H9 (cell line): ENCODE measurements around the gene RHEBL1. TPM values are rescaled to one million over a fixed set of nuclear protein-coding genes. Genes with fewer than 3 reads are reported as not detected.

Experiments used
- DNase-seq: peaks from one replicate; pipeline ENCODE4 v3.0.0-alpha.2; 2017
- H2AFZ ChIP-seq: one replicate; pipeline ENCODE4 v1.6.1; 2013; ENCODE audit warnings: mild to moderate bottlenecking, low read length, control low read depth, moderate library complexity
- H2AK5ac ChIP-seq: 2 replicates; pipeline ENCODE4 v1.6.1; 2013; ENCODE audit warnings: low read length, control low read depth, mixed read lengths; ENCODE audit not compliant: insufficient read length
- H2BK120ac ChIP-seq: one replicate; pipeline ENCODE4 v1.6.1; 2013; ENCODE audit warnings: low read depth, mild to moderate bottlenecking, low read length, control low read depth, inconsistent platforms; ENCODE audit not compliant: poor library complexity, severe bottlenecking
- H2BK12ac ChIP-seq: 2 replicates; pipeline ENCODE4 v1.6.1; 2013; ENCODE audit warnings: low read length, control low read depth, mixed read lengths, low read depth; ENCODE audit not compliant: insufficient read length
- H2BK15ac ChIP-seq: 2 replicates; pipeline ENCODE4 v1.6.1; 2013; ENCODE audit warnings: low read depth, low read length, control low read depth
- H2BK20ac ChIP-seq: one replicate; pipeline ENCODE4 v1.6.1; 2013; ENCODE audit warnings: low read depth, mild to moderate bottlenecking, low read length, control low read depth, inconsistent platforms; ENCODE audit not compliant: poor library complexity, severe bottlenecking
- H2BK5ac ChIP-seq: 2 replicates; pipeline ENCODE4 v1.6.1; 2013; ENCODE audit warnings: low read length, control low read depth, mixed read lengths; ENCODE audit not compliant: insufficient read length
- H3K14ac ChIP-seq: 2 replicates; pipeline ENCODE4 v1.6.1; 2013; ENCODE audit warnings: low read length, control low read depth; ENCODE audit not compliant: insufficient read depth
- H3K18ac ChIP-seq: 2 replicates; pipeline ENCODE4 v1.6.1; 2013; ENCODE audit warnings: low read depth, mild to moderate bottlenecking, mixed read lengths, low read length, control low read depth; ENCODE audit not compliant: insufficient read length
- H3K23ac ChIP-seq: 2 replicates; pipeline ENCODE4 v1.6.1; 2013; ENCODE audit warnings: low read length, control low read depth, mixed read lengths, low read depth; ENCODE audit not compliant: insufficient read length
- H3K23me2 ChIP-seq: 2 replicates; pipeline ENCODE4 v1.6.1; 2013; ENCODE audit warnings: low read depth, mild to moderate bottlenecking, mixed read lengths, low read length, control low read depth; ENCODE audit not compliant: insufficient read length, poor library complexity, severe bottlenecking
- H3K27ac ChIP-seq: 2 replicates; pipeline ENCODE4 v1.5.1; 2013; ENCODE audit warnings: low read length, control low read depth, mixed read lengths, low read depth; ENCODE audit not compliant: insufficient read length
- H3K27me3 ChIP-seq: 2 replicates; pipeline ENCODE4 v1.6.1; 2013; ENCODE audit warnings: low read length, control low read depth, inconsistent platforms; ENCODE audit not compliant: insufficient read depth
- H3K4ac ChIP-seq: 2 replicates; pipeline ENCODE4 v1.6.1; 2013; ENCODE audit warnings: low read depth, mild to moderate bottlenecking, control low read depth, inconsistent platforms, low read length, moderate library complexity
- H3K4me1 ChIP-seq: 2 replicates; pipeline ENCODE4 v1.6.1; 2013; ENCODE audit warnings: low read length, control low read depth, inconsistent platforms; ENCODE audit not compliant: insufficient read depth
- H3K4me2 ChIP-seq: 2 replicates; pipeline ENCODE4 v1.6.1; 2013; ENCODE audit warnings: low read length, control low read depth, mixed read lengths; ENCODE audit not compliant: insufficient read length, insufficient read depth
- H3K56ac ChIP-seq: 2 replicates; pipeline ENCODE4 v1.6.1; 2013; ENCODE audit warnings: low read depth, mild to moderate bottlenecking, mixed read lengths, low read length, control low read depth; ENCODE audit not compliant: insufficient read length
- H3K79me1 ChIP-seq: 2 replicates; pipeline ENCODE4 v1.6.1; 2013; ENCODE audit warnings: low read depth, mild to moderate bottlenecking, moderate library complexity, low read length, control low read depth, inconsistent platforms; ENCODE audit not compliant: insufficient read depth, poor library complexity, severe bottlenecking
- H3K79me2 ChIP-seq: 2 replicates; pipeline ENCODE4 v1.6.1; 2013; ENCODE audit warnings: low read length, control low read depth, inconsistent platforms; ENCODE audit not compliant: insufficient read depth
- H3K9ac ChIP-seq: 2 replicates; pipeline ENCODE4 v1.6.1; 2013; ENCODE audit warnings: low read length, control low read depth, mixed read lengths; ENCODE audit not compliant: insufficient read length; ENCODE audit errors: extremely low read depth
- H3K9me3 ChIP-seq: one replicate; pipeline ENCODE4 v1.6.1; 2013; ENCODE audit warnings: low read depth, low read length, inconsistent platforms; ENCODE audit not compliant: control insufficient read depth
- H3T11ph ChIP-seq: one replicate; pipeline ENCODE4 v1.6.1; 2013; ENCODE audit warnings: mild to moderate bottlenecking, low read length, control low read depth, inconsistent platforms
- H4K20me1 ChIP-seq: one replicate; pipeline ENCODE4 v1.6.1; 2013; ENCODE audit not compliant: control insufficient read depth, insufficient read length, insufficient read depth
- H4K5ac ChIP-seq: 2 replicates; pipeline ENCODE4 v1.6.1; 2013; ENCODE audit warnings: low read depth, mild to moderate bottlenecking, mixed read lengths, low read length, control low read depth; ENCODE audit not compliant: insufficient read length
- H4K8ac ChIP-seq: replicated peaks from 2 replicates; pipeline ENCODE4 v1.6.1; 2013; ENCODE audit warnings: low read length, control low read depth, mixed read lengths, low read depth; ENCODE audit not compliant: insufficient read length
- H4K91ac ChIP-seq: 2 replicates; pipeline ENCODE4 v1.6.1; 2013; ENCODE audit warnings: low read depth, mild to moderate bottlenecking, moderate library complexity, mixed read lengths, low read length, control low read depth; ENCODE audit not compliant: insufficient read length
- H3K27ac Mint-ChIP-seq, 3 experiments: 2 replicates in 2 of 3; 3 replicates in 1 of 3; pipeline ENCODE4 v1.8.0; 2020 to 2021; ENCODE audit warnings: mixed read lengths in 3 of 3, mild to moderate bottlenecking in 1 of 3, moderate library complexity in 1 of 3
- H3K27me3 Mint-ChIP-seq: 2 replicates; pipeline ENCODE4 v1.8.0; 2021; ENCODE audit warnings: low read depth, mild to moderate bottlenecking, moderate library complexity, mixed read lengths
- H3K36me3 Mint-ChIP-seq, 3 experiments: 2 replicates in 2 of 3; 3 replicates in 1 of 3; pipeline ENCODE4 v1.8.0; 2020 to 2021; ENCODE audit warnings: low read depth in 3 of 3, mixed read lengths in 3 of 3; ENCODE audit not compliant: insufficient read depth in 1 of 3
- H3K4me1 Mint-ChIP-seq, 2 experiments: 2 replicates each; pipeline ENCODE4 v1.8.0; 2020; ENCODE audit warnings: mixed read lengths in 2 of 2
- H3K4me3 Mint-ChIP-seq, 2 experiments: 2 replicates in 1 of 2; 3 replicates in 1 of 2; pipeline ENCODE4 v1.8.0; 2020 to 2021; ENCODE audit warnings: mild to moderate bottlenecking in 2 of 2, mixed read lengths in 2 of 2, moderate library complexity in 1 of 2
- H3K9me3 Mint-ChIP-seq, 2 experiments: 2 replicates in 1 of 2; 3 replicates in 1 of 2; pipeline ENCODE4 v1.8.0; 2020; ENCODE audit warnings: mild to moderate bottlenecking in 2 of 2, mixed read lengths in 2 of 2, moderate library complexity in 1 of 2
- WGBS: extraction: QIAGEN DNeasy Blood & Tissue Kit; methylation state at CpG from one replicate; pipeline ENCODE4 v1.1.7; 2013; ENCODE audit warnings: missing lambda C conversion rate, low lambda C conversion rate, mixed read lengths; ENCODE audit not compliant: insufficient read length; ENCODE audit errors: extremely low coverage; 5-methylcytosine and 5-hydroxymethylcytosine counted together
- total RNA-seq: library from RNA; stranded (reverse); gene quantifications from 2 replicates; pipeline ENCODE4 v1.2.1, GENCODE V29; 2021
- TF ChIP-seq, protein P1 (sequence below): fragments of 200-600 bp; sonication (generic); conservative IDR thresholded peaks from 3 replicates; pipeline ENCODE4 v1.8.0; 2021; ENCODE audit warnings: antibody characterized with exemption, mild to moderate bottlenecking

The RHEBL1 gene
- total RNA-seq, 1 experiment from 2014 or later = 4.0 TPM

- no peak overlapping the region for H2BK15ac ChIP-seq
- peaks cover 36 to 61% of the 10 kb centered on the region in 2 experiments for H3K4me1 Mint-ChIP-seq
- H3K79me1 ChIP-seq = no peaks in the 10 kb centered on the region
- no peak overlapping the region for H3K23ac ChIP-seq
- H2BK12ac ChIP-seq = no peak overlapping the region
- peak; percentile 86 for DNase-seq
- peak overlapping the region; percentile 27 for H3K4me2 ChIP-seq
- no peak overlapping the region for H4K8ac ChIP-seq
- H3K4ac ChIP-seq = no peak overlapping the region
- H4K91ac ChIP-seq = no peak overlapping the region
- no peaks in the 10 kb centered on the region for H3K9me3 ChIP-seq
- H3K79me2 ChIP-seq = no peaks in the 10 kb centered on the region
- H3K27me3 Mint-ChIP-seq = peaks cover 87% of the 10 kb centered on the region
- H3K27me3 ChIP-seq = peaks cover 67% of the 10 kb centered on the region
- H2BK5ac ChIP-seq = no peak overlapping the region
- peaks cover 2 to 8% (median 2%) of the 10 kb centered on the region in 3 experiments; a peak in 4 of 7 replicates for H3K36me3 Mint-ChIP-seq
- peak overlapping the region; percentile 18 to 77; a peak in 4 of 5 replicates for H3K4me3 Mint-ChIP-seq
- TF ChIP-seq, protein P1, sequence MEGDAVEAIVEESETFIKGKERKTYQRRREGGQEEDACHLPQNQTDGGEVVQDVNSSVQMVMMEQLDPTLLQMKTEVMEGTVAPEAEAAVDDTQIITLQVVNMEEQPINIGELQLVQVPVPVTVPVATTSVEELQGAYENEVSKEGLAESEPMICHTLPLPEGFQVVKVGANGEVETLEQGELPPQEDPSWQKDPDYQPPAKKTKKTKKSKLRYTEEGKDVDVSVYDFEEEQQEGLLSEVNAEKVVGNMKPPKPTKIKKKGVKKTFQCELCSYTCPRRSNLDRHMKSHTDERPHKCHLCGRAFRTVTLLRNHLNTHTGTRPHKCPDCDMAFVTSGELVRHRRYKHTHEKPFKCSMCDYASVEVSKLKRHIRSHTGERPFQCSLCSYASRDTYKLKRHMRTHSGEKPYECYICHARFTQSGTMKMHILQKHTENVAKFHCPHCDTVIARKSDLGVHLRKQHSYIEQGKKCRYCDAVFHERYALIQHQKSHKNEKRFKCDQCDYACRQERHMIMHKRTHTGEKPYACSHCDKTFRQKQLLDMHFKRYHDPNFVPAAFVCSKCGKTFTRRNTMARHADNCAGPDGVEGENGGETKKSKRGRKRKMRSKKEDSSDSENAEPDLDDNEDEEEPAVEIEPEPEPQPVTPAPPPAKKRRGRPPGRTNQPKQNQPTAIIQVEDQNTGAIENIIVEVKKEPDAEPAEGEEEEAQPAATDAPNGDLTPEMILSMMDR = peak; percentile 55
- H3K27ac Mint-ChIP-seq = no peak overlapping the region
- peaks cover 8% of the 10 kb centered on the region for H4K20me1 ChIP-seq
- H3T11ph ChIP-seq = no peak overlapping the region
- no peak overlapping the region for H3K18ac ChIP-seq
- no peaks in the 10 kb centered on the region for H3K4me1 ChIP-seq
- H3K23me2 ChIP-seq = peaks cover 18% of the 10 kb centered on the region
- WGBS = no CpG with 5 or more reads among the region's 32 CpGs
- H2BK120ac ChIP-seq = no peak overlapping the region
- no peak overlapping the region for H4K5ac ChIP-seq
- H3K27ac ChIP-seq = no peak overlapping the region
- H3K9me3 Mint-ChIP-seq = no peaks in the 10 kb centered on the region; a peak in 1 of 5 replicates
- H2BK20ac ChIP-seq = no peak overlapping the region
- no peak overlapping the region for H3K9ac ChIP-seq
- H2AK5ac ChIP-seq = no peak overlapping the region
- no peak overlapping the region for H3K14ac ChIP-seq
- no peak overlapping the region for H3K56ac ChIP-seq
- no peak overlapping the region for H2AFZ ChIP-seq
These were observed 22.5 kb upstream of the RHEBL1 start for GRCh38 chr12:49092086-49092815.
